GM15510 (cell line): ENCODE data around the gene GSK3B.

Source experiments
- POLR2A ChIP-seq: IDR thresholded peaks from 3 replicates; pipeline ENCODE4 v1.6.1; 2011; ENCODE audit warnings: borderline replicate concordance; ENCODE audit not compliant: insufficient read length; ENCODE audit errors: extremely low read depth

GSK3B gene

DNA sequence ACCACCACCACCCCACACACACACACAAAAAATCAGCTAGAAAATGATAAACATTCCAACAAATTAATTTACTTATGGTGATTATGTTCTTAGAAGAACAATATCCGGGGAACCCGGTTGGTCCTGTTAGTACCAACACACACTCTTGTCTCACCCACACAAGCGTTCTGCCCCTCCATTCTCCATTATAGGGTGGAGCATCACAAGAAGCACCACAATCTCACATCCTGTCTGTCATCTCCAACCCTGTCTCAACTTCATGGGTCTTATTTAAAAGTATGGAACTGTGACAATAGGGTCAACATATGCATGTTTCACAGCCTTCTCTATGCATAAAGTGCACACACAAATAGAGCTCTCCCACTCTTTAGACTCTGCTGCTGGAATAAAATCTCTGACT, 5.6 kb downstream of the GSK3B start:
- no peak for TF ChIP-seq POLR2A

DNA sequence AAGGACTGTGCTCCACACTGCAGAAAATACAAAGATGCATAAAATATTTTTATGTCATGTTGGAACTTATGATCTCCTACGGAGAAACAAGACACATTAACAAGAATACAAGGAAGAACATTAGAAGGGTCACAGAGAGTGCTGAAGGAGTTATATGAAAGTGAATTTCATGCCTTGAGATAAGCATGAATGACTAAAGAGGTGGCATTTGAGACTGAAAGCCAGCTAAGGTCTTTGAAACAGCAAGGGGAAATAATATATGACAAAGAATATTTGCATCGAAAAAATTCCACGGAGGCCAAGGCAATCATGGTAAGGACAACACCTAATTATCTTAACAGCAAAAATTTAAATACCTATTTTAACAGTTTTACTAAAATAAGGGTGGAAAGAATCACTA, 12.5 kb downstream of the GSK3B start:
- no peak for TF ChIP-seq POLR2A

DNA sequence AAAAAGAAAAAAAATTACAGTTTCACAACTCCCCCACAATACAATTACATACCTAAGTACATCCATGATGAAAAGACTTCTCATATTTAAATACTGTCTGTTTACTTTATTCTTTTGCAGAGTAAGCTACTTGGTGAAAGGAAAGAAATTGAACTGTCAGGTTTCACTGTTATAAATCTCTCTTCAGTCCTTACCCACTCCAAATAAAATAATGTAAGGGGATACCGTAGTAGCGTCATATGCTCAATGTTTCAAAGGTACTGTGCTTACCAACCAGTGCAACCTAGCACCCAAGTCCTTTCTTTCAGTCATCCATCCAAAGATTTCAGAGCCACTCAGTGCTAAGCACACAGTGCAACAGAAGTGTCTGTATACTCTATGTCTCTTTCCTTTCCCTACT, 13.4 kb downstream of the GSK3B start:
- TF ChIP-seq POLR2A: no peak

DNA sequence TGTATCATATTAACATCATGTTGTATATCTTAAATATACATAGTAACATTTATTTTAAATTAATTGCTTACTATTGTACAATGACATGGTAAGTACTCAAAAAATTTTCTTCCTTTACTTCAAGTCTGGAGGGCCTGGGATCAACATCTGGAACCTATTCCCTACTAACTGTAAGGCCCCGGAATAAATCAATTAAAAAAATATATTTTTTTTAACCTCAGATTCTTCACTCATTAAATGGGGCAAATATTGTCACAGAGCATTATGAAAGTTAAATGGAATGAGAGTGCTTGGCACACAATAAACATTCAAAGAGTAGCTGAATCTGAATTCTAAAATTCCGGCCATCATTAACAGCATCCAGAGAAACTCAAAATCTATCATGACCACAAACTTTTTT, 16.5 kb downstream of the GSK3B start:
- TF ChIP-seq POLR2A: no peak

DNA sequence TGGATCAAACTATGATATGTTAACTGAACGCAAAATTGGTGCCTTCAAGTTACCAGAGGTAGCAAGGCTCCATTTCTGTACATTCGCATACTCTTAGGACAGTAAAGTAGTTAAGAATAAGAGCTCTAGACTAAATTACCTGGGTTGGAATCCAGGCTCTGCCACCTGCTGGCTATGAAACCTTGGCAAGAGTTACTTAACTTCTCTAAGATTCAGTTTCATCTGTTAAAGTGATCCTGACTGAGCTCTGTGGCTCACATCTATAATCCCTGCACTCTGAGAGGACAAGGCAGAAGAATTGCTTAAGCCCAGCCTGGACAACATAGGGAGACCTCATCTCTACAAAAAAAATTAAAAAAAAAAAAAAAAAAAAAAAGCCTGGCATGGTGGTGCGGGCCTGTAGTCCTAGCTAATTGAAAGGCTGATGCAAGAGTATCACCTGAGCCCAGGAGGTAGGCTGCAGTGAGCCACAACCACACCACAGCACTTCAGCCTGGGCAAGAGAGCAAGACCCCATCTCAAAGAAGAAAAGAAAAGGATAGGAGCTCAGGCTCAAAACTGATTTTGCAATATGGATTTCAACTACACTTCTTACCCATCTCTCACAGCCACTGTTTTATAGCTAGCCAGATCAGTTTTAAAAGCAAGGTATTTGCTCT, 21.3 kb downstream of the GSK3B start:
- no peak for TF ChIP-seq POLR2A

DNA sequence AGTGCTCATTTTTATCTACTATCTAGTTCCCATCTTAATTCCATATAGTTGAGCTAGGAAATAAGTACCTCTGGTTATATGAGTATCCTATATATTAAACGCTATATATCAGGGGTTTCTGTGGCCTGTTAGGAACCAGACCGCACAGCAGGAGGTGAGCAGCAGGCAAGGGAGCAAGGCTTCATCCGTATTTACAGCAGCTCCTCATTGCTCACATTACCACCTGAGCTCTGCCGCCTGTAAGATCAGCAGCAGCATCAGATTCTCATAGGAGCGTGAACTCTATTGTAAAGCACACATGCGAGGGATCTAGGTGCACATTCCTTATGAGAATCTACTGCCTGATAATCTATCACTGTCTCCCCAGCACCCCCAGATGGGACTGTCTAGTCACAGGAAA, 23.0 kb downstream of the GSK3B start:
- no peak for TF ChIP-seq POLR2A

DNA sequence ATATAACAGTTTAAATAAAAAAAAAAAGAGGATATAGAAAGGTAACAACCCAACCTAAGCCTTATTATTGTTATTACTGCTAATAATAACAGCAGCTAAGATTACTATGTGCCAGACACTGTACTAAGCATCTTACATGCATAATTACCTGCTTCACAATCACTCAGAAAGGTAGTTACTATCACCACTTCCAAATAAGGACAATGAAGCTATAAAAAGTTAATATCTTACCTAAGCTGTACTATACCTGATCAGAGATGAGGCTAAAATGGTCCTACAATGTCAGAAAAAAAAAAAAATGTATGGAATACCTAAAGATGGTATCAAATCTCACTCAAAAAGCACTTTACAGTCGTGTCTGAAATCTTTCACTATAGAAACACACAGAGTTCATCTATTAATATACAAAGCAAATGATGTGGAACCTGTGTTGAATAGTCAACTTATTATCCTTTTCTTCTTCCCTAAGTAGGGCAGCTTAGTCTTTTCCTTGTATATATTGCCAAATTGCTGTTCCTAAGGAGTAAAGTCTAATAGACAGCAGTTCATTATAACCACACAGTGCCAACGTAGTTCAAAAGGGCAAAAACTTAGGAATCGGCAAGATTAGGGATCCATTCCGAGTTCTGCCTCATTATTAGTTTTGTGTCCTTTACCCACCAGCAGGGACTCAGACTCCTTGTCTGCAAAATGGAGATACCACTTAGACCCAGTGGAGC, 23.8 kb downstream of the GSK3B start:
- no peak for TF ChIP-seq POLR2A

DNA sequence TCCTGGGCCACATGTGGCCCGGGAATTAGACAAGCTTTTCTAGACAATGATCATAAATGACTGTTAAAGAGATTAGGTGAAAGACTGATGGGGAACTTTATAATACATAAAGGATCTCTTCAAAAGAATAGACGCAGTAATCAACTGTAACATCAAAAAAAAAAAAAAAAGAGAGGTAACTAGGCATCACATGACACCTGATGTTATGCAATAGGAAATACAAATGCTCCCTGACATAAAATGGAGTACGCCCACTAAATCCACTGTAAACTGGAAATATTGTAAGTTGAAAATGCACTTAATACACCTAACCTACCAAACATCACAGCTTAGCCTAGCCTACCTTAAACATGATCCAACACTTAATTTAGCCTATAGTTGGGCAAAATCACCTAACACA, 27.2 kb downstream of the GSK3B start:
- no peak for TF ChIP-seq POLR2A

DNA sequence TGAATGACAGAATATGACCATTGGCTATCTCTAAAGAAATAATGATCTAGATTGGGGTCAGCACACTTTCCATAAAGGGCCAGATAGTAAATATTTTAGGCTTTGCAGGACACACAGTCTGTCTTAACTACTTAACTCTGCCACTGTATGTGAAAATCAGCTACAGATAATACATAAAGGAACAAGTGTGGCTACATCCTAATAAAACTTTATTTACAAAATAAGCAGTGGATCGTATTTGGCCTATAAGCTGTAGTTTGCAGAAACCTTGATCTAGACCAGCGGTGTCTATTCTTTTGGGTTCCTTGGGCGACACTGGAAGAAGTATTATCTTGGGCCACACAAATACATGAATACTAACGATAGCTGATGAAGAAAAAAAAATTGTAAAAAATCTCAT, 27.6 kb downstream of the GSK3B start:
- TF ChIP-seq POLR2A: no peak

DNA sequence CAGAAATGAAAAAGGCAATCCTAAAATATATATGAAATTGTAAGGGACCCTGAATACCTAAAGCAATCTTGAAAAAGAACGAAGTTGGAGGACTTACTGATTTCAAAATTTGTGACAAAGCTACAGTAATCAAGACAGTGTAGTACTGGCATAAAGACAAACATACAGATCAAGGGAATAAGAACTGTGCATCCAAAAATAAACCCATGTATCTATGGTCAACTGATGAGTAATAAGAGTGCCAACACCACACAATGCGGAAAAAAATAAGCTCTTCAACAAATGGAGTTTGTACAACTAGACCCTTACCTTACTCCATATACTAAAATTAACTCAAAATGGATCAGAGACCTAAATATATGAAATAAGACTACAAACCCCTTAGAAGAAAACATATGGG, 29.6 kb downstream of the GSK3B start:
- TF ChIP-seq POLR2A: no peak

DNA sequence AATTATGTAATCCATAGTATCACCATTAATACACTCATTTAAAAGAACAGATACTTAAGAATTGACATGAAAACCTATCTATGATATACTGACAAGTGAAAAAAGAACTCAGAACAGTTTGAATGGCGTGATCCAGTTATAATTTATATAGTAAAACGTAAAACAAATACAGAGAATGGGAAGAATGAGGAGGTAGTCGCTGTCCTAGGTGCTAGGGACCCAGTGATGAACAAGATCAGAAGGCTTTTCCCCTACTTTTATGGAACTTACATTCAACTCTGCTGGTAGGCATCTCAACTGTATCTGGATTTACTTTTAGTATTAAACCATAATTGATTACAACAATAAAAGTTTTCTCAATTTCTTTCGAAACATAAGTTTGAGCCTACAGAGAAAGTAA, 31.8 kb downstream of the GSK3B start:
- TF ChIP-seq POLR2A: no peak

DNA sequence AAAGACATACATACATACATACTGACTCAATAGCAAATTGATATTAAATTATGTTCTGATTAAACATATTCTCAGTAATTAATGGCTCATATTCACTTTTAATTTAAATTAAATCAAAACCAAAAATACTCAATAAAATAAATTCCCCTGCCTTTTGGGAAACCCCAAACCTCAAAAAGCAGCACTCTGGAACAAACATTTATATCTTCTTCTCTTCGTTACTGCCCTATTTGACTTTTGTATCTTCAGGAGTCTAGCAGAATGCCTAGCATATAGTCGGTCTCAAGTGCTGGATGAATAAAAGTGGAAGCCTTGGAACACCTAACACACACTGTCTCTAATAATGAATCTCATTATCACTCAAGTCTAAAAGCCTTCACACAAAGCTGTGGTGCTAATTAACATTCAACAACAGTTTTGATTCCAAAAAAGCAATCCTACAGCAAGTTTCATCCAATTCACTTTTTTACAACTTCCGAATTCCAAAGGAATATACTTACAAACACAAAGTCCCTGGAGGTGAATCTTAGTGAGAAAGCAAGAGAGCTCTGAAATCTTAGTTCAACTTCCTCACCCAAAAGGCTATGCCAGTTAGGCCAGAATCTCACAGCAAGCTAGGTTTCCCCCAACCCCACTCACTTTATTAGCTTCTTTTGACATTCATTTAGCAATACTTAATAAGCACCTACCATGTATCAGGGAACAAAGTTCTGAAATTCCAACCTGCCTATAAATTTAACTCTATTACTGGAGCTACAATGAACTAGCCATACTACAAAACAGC, 35.0 kb downstream of the GSK3B start:
- TF ChIP-seq POLR2A: no peak

DNA sequence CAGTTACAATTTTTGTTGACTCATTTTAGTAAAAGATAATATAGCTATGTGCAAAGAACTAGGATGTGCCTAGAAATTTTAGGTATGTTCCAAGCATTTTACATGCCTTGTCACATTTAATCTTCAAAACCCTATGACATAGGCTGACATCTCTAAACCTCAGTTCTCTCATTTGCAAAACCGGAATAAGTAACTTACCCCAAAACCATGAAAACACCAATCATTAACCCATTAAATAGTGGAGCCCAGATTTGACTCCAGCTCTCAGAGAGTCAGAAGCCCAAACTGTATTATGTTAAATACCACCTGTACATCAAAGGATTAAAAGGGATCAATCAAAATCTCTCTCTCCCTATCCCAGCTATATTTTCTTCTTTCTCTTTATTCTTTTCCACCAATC, 36.6 kb downstream of the GSK3B start:
- no peak for TF ChIP-seq POLR2A

DNA sequence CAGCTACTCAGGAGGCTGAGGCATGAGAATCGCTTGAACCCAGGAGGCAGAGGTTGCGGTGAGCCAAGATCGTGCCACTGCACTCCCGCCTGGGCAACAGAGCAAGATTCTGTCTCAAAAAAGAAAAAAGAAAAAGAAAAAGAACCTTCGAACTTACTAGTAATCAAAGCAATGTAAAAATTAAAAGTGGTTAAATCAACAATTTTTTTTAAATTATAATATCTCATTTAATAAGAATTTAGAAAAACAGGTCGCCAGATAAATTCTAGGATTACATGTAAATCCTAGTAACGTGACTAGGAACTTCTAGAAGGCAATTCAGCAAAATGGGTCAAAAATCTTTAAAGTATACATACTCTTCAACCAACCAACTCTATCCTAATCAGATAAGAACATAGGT, 37.2 kb downstream of the GSK3B start:
- no peak for TF ChIP-seq POLR2A

DNA sequence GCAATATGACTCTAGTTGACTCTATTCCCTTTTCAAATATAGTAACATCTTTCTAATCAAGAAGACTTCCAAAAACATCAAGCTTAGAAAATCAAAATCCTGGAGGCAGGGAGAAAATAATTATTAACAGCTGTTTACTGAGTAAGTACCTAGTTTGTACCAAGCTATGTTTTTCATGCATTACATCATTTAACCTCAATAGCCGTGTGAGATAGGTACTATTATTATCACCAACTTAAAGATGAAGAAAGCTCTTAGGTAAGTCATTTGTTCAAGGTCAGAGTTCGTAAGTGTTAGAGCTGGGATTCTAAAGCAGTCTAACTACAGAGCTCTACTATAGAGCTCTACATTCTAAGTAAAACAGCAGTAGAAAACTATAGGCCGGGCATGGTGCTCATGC, 41.6 kb downstream of the GSK3B start:
- TF ChIP-seq POLR2A: no peak

DNA sequence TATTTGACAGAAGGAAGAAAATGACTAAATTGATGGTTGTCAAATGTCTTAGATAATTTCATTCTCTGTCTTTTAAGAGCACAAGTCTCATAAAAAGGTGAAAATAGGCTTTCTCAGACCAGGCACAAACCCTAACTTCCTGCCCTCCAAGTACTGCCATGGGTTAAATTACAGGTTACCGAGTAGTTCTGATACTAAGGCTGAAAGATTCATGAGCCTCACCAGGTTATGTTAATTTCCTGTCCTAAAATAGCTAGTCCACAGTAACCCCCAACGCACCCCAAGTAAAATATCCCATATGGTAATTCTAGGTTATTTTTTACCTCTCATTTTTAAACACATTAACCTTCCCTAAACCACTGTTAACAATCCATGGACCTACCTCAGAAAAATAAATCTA, 42.0 kb downstream of the GSK3B start:
- TF ChIP-seq POLR2A: no peak

DNA sequence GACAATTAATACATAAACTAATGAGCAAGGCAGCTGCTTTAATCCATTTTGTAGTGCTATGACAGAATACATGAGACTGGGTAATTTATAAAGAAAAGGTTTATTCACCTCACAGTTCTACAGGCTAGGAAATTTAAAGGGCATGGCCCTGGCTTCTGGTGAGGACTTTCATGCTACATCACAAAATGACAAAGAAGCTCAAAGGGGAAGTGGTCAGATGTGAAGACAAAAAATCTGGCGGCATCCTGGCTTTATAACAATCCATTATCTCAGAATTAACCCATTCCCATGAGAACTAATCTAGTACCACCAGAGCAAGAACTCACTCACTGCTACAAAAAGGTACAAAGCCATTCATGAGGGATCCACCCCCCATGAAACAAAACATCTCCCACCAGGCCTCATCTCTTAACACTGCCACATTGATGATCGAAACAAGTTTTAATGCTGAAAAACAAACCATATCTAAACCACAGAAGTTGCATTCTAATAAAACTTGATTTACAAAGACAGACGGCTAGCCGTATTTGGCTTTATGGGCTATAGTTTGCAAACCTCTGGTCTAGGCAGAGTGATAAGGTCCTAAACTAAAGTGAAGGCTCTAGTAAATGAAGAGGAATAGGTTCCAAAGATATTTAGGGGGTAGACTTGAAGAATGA, 44.2 kb downstream of the GSK3B start:
- no peak for TF ChIP-seq POLR2A
